GM23338 (cell line): ENCODE results near the gene FOXP1. TPM values are rescaled to one million over a fixed set of nuclear protein-coding genes. Genes with fewer than 3 reads are reported as not detected.

Experiments used
- ATAC-seq: fragments of 200-7000 bp; cut with Tn5 transposase; 3 replicates; pipeline ENCODE4 v1.9.1; 2020
- DNase-seq: peaks from one replicate; pipeline ENCODE4 v3.0.0-alpha.2; 2015; ENCODE audit warnings: low spot score
- H2AFZ ChIP-seq: fragments of 200-600 bp; sonication (generic); 2 replicates; pipeline ENCODE4 v1.8.0; 2016; ENCODE audit warnings: antibody characterized with exemption, mild to moderate bottlenecking, moderate library complexity
- H3F3A ChIP-seq: fragments of 200-600 bp; sonication (generic); replicated peaks from 2 replicates; pipeline ENCODE4 v1.8.0; 2017; ENCODE audit warnings: antibody characterized with exemption, mixed run types, low read depth
- H3K27ac ChIP-seq: fragments of 200-600 bp; sonication (generic); 2 replicates; pipeline ENCODE4 v1.6.1; 2016; ENCODE audit warnings: low read depth
- H3K27me3 ChIP-seq: fragments of 200-600 bp; sonication (generic); 2 replicates; pipeline ENCODE4 v1.8.0; 2016; ENCODE audit warnings: mild to moderate bottlenecking, mixed run types, moderate library complexity; ENCODE audit not compliant: insufficient read depth
- H3K36me3 ChIP-seq: fragments of 200-600 bp; sonication (generic); 2 replicates; pipeline ENCODE4 v1.8.0; 2016; ENCODE audit warnings: mild to moderate bottlenecking; ENCODE audit not compliant: insufficient read depth
- H3K4me1 ChIP-seq: fragments of 200-600 bp; sonication (generic); 2 replicates; pipeline ENCODE4 v1.8.0; 2016; ENCODE audit warnings: mild to moderate bottlenecking, moderate library complexity; ENCODE audit not compliant: insufficient read depth
- H3K4me2 ChIP-seq: fragments of 200-600 bp; sonication (generic); 2 replicates; pipeline ENCODE4 v1.7.1; 2017; ENCODE audit warnings: mixed run types
- H3K4me3 ChIP-seq: fragments of 200-600 bp; sonication (generic); 2 replicates; pipeline ENCODE4 v1.6.1; 2016; ENCODE audit warnings: mixed run types
- H3K79me2 ChIP-seq: fragments of 200-600 bp; sonication (generic); replicated peaks from 2 replicates; pipeline ENCODE4 v1.8.0; 2017; ENCODE audit warnings: mild to moderate bottlenecking; ENCODE audit not compliant: insufficient read depth
- H3K9me2 ChIP-seq: fragments of 200-600 bp; sonication (generic); 2 replicates; pipeline ENCODE4 v1.8.0; 2017; ENCODE audit not compliant: insufficient read depth
- H4K20me1 ChIP-seq: fragments of 200-600 bp; sonication (generic); replicated peaks from 2 replicates; pipeline ENCODE4 v1.8.0; 2017; ENCODE audit warnings: mild to moderate bottlenecking; ENCODE audit not compliant: insufficient read depth
- H3K27ac Mint-ChIP-seq: 2 replicates; pipeline ENCODE4 v1.8.0; 2020; ENCODE audit warnings: inconsistent platforms, mild to moderate bottlenecking, moderate library complexity, mixed read lengths
- H3K27me3 Mint-ChIP-seq: 3 replicates; pipeline ENCODE4 v1.8.0; 2022; ENCODE audit warnings: low read depth, mild to moderate bottlenecking, moderate library complexity, mixed read lengths, inconsistent platforms; ENCODE audit not compliant: insufficient read depth, poor library complexity
- H3K36me3 Mint-ChIP-seq: 3 replicates; pipeline ENCODE4 v1.8.0; 2021; ENCODE audit warnings: low read depth, mild to moderate bottlenecking, inconsistent platforms, moderate library complexity, mixed read lengths
- H3K4me1 Mint-ChIP-seq: 3 replicates; pipeline ENCODE4 v1.8.0; 2020; ENCODE audit warnings: mild to moderate bottlenecking, inconsistent platforms, mixed read lengths
- H3K4me3 Mint-ChIP-seq: 3 replicates; pipeline ENCODE4 v1.8.0; 2021; ENCODE audit warnings: moderate library complexity, mild to moderate bottlenecking, inconsistent platforms, mixed read lengths
- H3K9me3 Mint-ChIP-seq: 3 replicates; pipeline ENCODE4 v1.8.0; 2020; ENCODE audit warnings: moderate library complexity, mild to moderate bottlenecking, inconsistent platforms, mixed read lengths
- EZH2phosphoT487 ChIP-seq: fragments of 200-600 bp; sonication (generic); IDR thresholded peaks from one replicate; pipeline ENCODE4 v1.8.1; 2018; ENCODE audit warnings: antibody characterized with exemption; ENCODE audit not compliant: unreplicated experiment
- NANOG ChIP-seq: IDR thresholded peaks from 2 replicates; pipeline ENCODE4 v1.6.1; 2016; ENCODE audit warnings: antibody characterized with exemption, borderline replicate concordance
- POLR2AphosphoS5 ChIP-seq: IDR thresholded peaks from 2 replicates; pipeline ENCODE4 v1.6.1; 2016; ENCODE audit warnings: antibody characterized with exemption, low read depth
- STAT1 ChIP-seq: IDR thresholded peaks from one replicate; pipeline ENCODE4 v1.6.1; 2016; ENCODE audit warnings: antibody characterized with exemption; ENCODE audit not compliant: unreplicated experiment
- polyA plus RNA-seq: library from polyadenylated mRNA; unstranded; fragments of >200 nt; fragmentation: Nextera tagmentation; extraction: Ambion mirVana; gene quantifications from 2 replicates; pipeline ENCODE4 v1.2.1, GENCODE V29; 2016
- total RNA-seq: library from RNA; depleted of rRNA; stranded (reverse); fragments of >200 nt; shearing (Covaris generic); gene quantifications from 2 replicates; pipeline ENCODE4 v1.2.3, GENCODE V29; 2014
- TF ChIP-seq, protein P1 (sequence below): fragments of 250-450 bp; sonication (Bioruptor Pico); IDR thresholded peaks from 2 replicates; pipeline ENCODE4 v1.5.0; 2020; ENCODE audit warnings: mild to moderate bottlenecking, moderate library complexity
- TF ChIP-seq, protein P2 (sequence below): IDR thresholded peaks from 2 replicates; pipeline ENCODE4 v1.6.1; 2016; ENCODE audit warnings: antibody characterized with exemption

The FOXP1 gene
- total and polyA plus RNA-seq, 2 experiments from 2014 or later = 32.9 to 35.5 TPM

DNA sequence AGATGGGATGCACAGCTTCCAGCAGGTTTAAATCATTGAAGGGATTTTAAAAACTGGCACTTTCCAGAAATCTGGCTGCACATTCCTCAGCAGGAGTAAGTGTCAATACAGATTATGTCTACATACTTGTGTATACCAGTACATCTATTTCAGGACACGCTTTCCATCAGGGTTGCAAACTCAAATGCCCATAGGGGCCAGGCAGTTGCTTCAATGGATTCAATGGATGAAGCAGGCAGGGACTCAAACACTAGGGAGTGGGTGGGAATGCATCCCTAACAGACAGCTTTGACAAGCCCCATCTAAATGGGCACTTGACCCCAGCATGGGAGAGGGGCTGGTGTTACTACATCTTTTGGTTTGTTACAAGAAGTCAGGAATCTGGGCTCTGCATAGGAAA, 136.8 kb downstream of the FOXP1 start (continued):
- TF ChIP-seq, protein P1, sequence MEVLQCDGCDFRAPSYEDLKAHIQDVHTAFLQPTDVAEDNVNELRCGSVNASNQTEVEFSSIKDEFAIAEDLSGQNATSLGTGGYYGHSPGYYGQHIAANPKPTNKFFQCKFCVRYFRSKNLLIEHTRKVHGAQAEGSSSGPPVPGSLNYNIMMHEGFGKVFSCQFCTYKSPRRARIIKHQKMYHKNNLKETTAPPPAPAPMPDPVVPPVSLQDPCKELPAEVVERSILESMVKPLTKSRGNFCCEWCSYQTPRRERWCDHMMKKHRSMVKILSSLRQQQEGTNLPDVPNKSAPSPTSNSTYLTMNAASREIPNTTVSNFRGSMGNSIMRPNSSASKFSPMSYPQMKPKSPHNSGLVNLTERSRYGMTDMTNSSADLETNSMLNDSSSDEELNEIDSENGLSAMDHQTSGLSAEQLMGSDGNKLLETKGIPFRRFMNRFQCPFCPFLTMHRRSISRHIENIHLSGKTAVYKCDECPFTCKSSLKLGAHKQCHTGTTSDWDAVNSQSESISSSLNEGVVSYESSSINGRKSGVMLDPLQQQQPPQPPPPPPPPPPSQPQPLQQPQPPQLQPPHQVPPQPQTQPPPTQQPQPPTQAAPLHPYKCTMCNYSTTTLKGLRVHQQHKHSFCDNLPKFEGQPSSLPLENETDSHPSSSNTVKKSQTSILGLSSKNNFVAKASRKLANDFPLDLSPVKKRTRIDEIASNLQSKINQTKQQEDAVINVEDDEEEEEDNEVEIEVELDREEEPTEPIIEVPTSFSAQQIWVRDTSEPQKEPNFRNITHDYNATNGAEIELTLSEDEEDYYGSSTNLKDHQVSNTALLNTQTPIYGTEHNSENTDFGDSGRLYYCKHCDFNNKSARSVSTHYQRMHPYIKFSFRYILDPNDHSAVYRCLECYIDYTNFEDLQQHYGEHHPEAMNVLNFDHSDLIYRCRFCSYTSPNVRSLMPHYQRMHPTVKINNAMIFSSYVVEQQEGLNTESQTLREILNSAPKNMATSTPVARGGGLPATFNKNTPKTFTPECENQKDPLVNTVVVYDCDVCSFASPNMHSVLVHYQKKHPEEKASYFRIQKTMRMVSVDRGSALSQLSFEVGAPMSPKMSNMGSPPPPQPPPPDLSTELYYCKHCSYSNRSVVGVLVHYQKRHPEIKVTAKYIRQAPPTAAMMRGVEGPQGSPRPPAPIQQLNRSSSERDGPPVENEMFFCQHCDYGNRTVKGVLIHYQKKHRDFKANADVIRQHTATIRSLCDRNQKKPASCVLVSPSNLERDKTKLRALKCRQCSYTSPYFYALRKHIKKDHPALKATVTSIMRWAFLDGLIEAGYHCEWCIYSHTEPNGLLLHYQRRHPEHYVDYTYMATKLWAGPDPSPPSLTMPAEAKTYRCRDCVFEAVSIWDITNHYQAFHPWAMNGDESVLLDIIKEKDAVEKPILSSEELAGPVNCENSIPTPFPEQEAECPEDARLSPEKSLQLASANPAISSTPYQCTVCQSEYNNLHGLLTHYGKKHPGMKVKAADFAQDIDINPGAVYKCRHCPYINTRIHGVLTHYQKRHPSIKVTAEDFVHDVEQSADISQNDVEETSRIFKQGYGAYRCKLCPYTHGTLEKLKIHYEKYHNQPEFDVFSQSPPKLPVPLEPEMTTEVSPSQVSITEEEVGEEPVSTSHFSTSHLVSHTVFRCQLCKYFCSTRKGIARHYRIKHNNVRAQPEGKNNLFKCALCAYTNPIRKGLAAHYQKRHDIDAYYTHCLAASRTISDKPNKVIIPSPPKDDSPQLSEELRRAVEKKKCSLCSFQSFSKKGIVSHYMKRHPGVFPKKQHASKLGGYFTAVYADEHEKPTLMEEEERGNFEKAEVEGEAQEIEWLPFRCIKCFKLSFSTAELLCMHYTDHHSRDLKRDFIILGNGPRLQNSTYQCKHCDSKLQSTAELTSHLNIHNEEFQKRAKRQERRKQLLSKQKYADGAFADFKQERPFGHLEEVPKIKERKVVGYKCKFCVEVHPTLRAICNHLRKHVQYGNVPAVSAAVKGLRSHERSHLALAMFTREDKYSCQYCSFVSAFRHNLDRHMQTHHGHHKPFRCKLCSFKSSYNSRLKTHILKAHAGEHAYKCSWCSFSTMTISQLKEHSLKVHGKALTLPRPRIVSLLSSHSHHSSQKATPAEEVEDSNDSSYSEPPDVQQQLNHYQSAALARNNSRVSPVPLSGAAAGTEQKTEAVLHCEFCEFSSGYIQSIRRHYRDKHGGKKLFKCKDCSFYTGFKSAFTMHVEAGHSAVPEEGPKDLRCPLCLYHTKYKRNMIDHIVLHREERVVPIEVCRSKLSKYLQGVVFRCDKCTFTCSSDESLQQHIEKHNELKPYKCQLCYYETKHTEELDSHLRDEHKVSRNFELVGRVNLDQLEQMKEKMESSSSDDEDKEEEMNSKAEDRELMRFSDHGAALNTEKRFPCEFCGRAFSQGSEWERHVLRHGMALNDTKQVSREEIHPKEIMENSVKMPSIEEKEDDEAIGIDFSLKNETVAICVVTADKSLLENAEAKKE (CRISPR knock-in tag) = no peak
- no peak for TF ChIP-seq EZH2phosphoT487
- no peak for TF ChIP-seq POLR2AphosphoS5
- TF ChIP-seq, protein P2, sequence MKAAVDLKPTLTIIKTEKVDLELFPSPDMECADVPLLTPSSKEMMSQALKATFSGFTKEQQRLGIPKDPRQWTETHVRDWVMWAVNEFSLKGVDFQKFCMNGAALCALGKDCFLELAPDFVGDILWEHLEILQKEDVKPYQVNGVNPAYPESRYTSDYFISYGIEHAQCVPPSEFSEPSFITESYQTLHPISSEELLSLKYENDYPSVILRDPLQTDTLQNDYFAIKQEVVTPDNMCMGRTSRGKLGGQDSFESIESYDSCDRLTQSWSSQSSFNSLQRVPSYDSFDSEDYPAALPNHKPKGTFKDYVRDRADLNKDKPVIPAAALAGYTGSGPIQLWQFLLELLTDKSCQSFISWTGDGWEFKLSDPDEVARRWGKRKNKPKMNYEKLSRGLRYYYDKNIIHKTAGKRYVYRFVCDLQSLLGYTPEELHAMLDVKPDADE = no peak

DNA sequence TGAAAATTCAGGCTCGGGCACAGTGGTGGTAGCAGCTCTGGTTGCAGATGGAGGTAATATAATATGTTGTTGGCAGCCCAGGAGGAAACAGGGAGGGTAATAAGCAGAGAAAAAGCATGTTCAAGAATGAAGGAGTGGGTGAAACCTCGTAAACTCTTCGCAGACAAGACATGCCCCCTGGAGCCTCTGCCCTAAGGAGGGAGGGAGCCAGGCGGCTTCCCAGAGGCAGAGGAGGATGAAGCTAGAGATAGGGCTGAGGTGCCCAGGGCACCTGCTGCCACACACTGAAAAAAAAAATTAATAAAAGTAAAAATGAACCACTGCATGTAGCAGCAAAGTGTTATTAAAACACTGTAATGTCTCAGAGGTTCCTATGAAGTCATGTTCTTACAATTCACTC, 137.3 kb downstream of the FOXP1 start:
- Histone ChIP-seq H3F3A (no peaks in the 10 kb centered on the region), H4K20me1 (no peaks in the 10 kb centered on the region), H3K4me3 (no peak overlapping the region), H2AFZ (no peak overlapping the region), H3K36me3 (no peaks in the 10 kb centered on the region), H3K27me3 (no peaks in the 10 kb centered on the region), H3K9me2 (no peaks in the 10 kb centered on the region), H3K4me2 (no peak overlapping the region), H3K79me2 (no peaks in the 10 kb centered on the region), H3K27ac (no peak overlapping the region), H3K4me1 (peaks cover 4% of the 10 kb centered on the region; the same call in 1 of the 2 replicates)
- peaks cover 20% of the 10 kb centered on the region; the same call in 2 of the 3 replicates for H3K4me1 Mint-ChIP-seq
- ATAC-seq (no peak), DNase-seq (no peak)
- no peak overlapping the region for H3K4me3 Mint-ChIP-seq
- H3K27me3 Mint-ChIP-seq = peaks cover 6% of the 10 kb centered on the region
- no peaks in the 10 kb centered on the region for H3K9me3 Mint-ChIP-seq
- no peaks in the 10 kb centered on the region for H3K36me3 Mint-ChIP-seq
- no peak overlapping the region for H3K27ac Mint-ChIP-seq
- TF ChIP-seq STAT1 = no peak
- TF ChIP-seq, protein P1 (CRISPR knock-in tag) = no peak
- TF ChIP-seq EZH2phosphoT487 = no peak
- TF ChIP-seq NANOG = no peak
